SK-N-DZ (cell line): Measurements from ENCODE around the gene NPAS4.
A peak's percentile ranks its signal among the peaks of the same experiment; 100 is the strongest.
"Not testable (repeated sequence)": the region's sequence is repeated elsewhere in the genome, so short reads cannot be mapped to it uniquely, and the experiment has no call there.

Source experiments
- DNase-seq: peaks from one replicate; pipeline ENCODE4 v3.0.0-alpha.2; 2015; ENCODE audit warnings: low spot score

NPAS4 gene

GRCh38 chr11:66417000-66417399 is 3.8 kb upstream of the NPAS4 start:
- DNase-seq = no peak

GRCh38 chr11:66418168-66418985 is 2.5 kb upstream of the NPAS4 start:
- DNase-seq = peak; percentile 48

- DNase-seq = no peak
Observed at GRCh38 chr11:66418986-66419308, 1.9 kb upstream of the NPAS4 start.

- DNase-seq = peak; percentile 57
Observed at GRCh38 chr11:66419825-66420224, 1.0 kb upstream of the NPAS4 start.

GRCh38 chr11:66421492-66422205 is 814 bp downstream of the NPAS4 start:
- DNase-seq = peak; percentile 68

- DNase-seq = no peak
Observed at GRCh38 chr11:66426314-66426713, 5.5 kb downstream of the NPAS4 start.

- no peak for DNase-seq
Observed at GRCh38 chr11:66428933-66429332, 8.1 kb downstream of the NPAS4 start.

- DNase-seq = peak; percentile 70
Observed at GRCh38 chr11:66429983-66430602, 9.3 kb downstream of the NPAS4 start.

GRCh38 chr11:66431287-66431686 is 10.5 kb downstream of the NPAS4 start:
- DNase-seq = not testable (repeated sequence)

GRCh38 chr11:66431871-66432329 is 11.1 kb downstream of the NPAS4 start:
- not testable (repeated sequence) for DNase-seq

GRCh38 chr11:66432597-66432996 is 11.8 kb downstream of the NPAS4 start:
- no peak for DNase-seq

- DNase-seq = no peak
Observed at GRCh38 chr11:66437979-66438503, 17.2 kb downstream of the NPAS4 start.

GRCh38 chr11:66438504-66439466 is 17.9 kb downstream of the NPAS4 start, which contains the start of gene MRPL11:
MRPL11 (minus strand) TSS chr11:66438848; CDS start chr11:66438754, 94 bp downstream.
- DNase-seq = peak; percentile 96

- peak; percentile 75 for DNase-seq
Observed at GRCh38 chr11:66440101-66440939, 19.5 kb downstream of the NPAS4 start.

GRCh38 chr11:66440940-66441282 is 20.1 kb downstream of the NPAS4 start:
- not testable (repeated sequence) for DNase-seq

GRCh38 chr11:66443602-66444001 is 22.8 kb downstream of the NPAS4 start:
- no peak for DNase-seq

- no peak for DNase-seq
Observed at GRCh38 chr11:66447012-66447411, 26.2 kb downstream of the NPAS4 start.

GRCh38 chr11:66448523-66448922 is 27.7 kb downstream of the NPAS4 start:
- no peak for DNase-seq

GRCh38 chr11:66450560-66450959 is 29.7 kb downstream of the NPAS4 start:
- no peak for DNase-seq

- DNase-seq = no peak
Observed at GRCh38 chr11:66451663-66452062, 30.8 kb downstream of the NPAS4 start.
